ENCODE measurements around the gene BRAF.

The BRAF gene

DNA sequence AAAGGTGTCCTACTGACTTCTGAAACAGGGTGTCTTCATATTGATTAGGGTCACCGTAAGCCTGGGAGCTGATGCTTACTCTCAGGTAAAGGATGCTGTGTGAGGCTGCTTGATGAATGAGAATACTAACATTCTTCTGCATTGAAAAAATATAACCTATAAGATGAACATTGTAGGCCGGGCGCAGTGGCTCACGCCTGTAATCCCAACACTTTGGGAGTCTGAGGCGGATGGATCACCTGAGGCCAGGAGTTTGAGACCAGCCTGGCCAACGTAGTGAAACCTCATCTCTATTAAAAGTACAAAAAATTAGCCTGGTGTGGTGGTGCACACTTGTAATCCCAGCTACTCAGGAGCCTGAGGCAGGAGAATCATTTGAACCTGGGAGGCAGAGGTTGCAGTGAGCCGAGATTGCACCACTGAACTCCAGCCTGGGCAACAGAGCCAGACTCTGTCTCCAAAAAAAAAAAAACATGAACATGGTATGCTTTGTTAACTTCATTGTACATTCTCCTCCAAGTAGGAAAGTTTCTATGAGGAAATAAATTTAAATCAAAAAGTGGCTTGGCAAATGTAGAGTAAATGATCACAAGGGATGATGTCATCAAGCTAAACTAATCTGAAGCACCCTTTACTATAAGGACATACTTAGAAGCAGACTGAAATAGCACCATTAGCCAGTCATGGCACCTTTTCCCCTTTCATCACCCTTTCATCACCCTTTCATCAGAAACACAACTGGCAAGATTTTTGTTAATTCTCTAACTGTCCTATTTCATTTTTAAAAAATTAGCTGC, 1.5 kb upstream of the BRAF start (continued):
- TF ChIP-seq ZBTB17 (tag by site-specific recombination; IDR thresholded peaks at IDR 0.05) (no peak), ZNF623 (tag by site-specific recombination; IDR thresholded peaks at IDR 0.05) (no peak)

DNA sequence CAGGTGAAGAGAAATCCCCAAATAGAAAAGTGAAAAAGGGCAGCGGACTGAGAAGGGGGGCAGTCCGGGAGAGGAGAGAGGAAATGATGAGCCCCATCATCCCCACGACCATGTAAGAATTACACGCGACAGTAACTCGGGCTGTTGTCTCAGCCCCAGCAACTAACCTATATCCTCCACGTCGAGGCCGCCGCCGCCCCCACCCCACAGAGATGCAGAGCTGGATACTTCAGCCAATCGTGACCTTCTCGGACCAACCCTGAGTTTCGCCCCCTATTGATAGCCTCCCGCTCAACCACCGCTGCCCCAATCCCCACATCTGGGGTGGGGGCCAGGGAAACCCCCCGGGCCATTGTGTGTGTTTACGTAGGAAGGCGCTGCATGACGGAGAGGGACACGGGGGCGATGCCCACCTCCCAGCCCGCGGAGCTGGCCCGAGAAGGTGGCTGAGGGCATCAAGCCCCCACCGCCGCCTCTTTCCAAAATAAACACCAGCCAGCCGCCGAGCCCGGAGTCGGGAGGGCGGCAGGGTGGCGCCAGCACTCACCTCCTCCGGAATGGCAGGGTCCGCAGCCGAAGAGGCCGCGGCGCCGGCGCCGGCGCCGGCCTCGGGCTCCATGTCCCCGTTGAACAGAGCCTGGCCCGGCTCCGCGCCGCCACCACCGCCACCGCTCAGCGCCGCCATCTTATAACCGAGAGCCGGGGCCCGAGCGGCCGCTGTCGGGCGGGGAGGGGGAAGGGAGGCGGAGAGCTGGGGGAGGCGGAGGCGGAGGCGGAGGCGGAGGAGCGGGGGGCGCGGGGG, 509 bp downstream of the BRAF start:
- Histone ChIP-seq H3K27ac (ENCODE audit: extremely low read depth, low read depth, low read length) (peak overlapping the region; percentile 91), H3K9me3 (ENCODE audit: control insufficient read depth, insufficient read depth, low read depth, low read length) (no peaks in the 10 kb centered on the region), H3K4me1 (ENCODE audit: control insufficient read depth, insufficient read depth, low read length) (no peaks in the 10 kb centered on the region), H3K36me3 (ENCODE audit: control insufficient read depth in 2 of 2, insufficient read depth in 1 of 2, low read length in 2 of 2) (no peaks in the 10 kb centered on the region), H3K4me3 (ENCODE audit: low read depth, low read length) (peak overlapping the region; percentile 87)
- POLR2A ChIA-PET, result interaction anchor here (0.6 to 1.3 kb wide), 6 partner anchors 13 to 625 kb away, joined by 3 to 7 read pairs (median 3); no protein-coding TSS in a partner anchor
- CTCF ChIA-PET, result interaction anchor here (0.6 to 2.2 kb wide), 7 partner anchors 10 to 726 kb away, joined by 3 to 8 read pairs (median 4); no protein-coding TSS in a partner anchor
- TF ChIP-seq, protein P1, sequence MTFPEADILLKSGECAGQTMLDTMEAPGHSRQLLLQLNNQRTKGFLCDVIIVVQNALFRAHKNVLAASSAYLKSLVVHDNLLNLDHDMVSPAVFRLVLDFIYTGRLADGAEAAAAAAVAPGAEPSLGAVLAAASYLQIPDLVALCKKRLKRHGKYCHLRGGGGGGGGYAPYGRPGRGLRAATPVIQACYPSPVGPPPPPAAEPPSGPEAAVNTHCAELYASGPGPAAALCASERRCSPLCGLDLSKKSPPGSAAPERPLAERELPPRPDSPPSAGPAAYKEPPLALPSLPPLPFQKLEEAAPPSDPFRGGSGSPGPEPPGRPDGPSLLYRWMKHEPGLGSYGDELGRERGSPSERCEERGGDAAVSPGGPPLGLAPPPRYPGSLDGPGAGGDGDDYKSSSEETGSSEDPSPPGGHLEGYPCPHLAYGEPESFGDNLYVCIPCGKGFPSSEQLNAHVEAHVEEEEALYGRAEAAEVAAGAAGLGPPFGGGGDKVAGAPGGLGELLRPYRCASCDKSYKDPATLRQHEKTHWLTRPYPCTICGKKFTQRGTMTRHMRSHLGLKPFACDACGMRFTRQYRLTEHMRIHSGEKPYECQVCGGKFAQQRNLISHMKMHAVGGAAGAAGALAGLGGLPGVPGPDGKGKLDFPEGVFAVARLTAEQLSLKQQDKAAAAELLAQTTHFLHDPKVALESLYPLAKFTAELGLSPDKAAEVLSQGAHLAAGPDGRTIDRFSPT (tag by site-specific recombination; IDR thresholded peaks at IDR 0.05), result peak; percentile 98
- TF ChIP-seq KLF7 (tag by site-specific recombination; IDR thresholded peaks at IDR 0.05; ENCODE audit: borderline replicate concordance) (peak; percentile 31; the same call in 1 of the 2 replicates), BCL11B (tag by site-specific recombination; IDR thresholded peaks at IDR 0.05; ENCODE audit: low read depth) (peak; percentile 88; the same call in 1 of the 2 replicates), ZNF768 (tag by site-specific recombination; IDR thresholded peaks at IDR 0.05) (no peak), ZNF175 (tag by site-specific recombination; IDR thresholded peaks at IDR 0.05) (no peak), KLF9 (tag by site-specific recombination; IDR thresholded peaks at IDR 0.05; ENCODE audit: low read depth) (0 out of 2 replicates have a peak, but pooled peaks have one; percentile 25), ZNF2 (tag by site-specific recombination; IDR thresholded peaks at IDR 0.05) (0 out of 2 replicates have a peak, but pooled peaks have one; percentile 50), MZF1 (tag by site-specific recombination; IDR thresholded peaks at IDR 0.05; ENCODE audit: borderline replicate concordance) (peak; percentile 69; the same call in 1 of the 2 replicates), EGR2 (tag by site-specific recombination; IDR thresholded peaks at IDR 0.05; ENCODE audit: low read depth) (peak; percentile 92), ZNF76 (tag by site-specific recombination; IDR thresholded peaks at IDR 0.05; ENCODE audit: borderline replicate concordance, low read depth) (peak; percentile 27; the same call in 1 of the 2 replicates), ZNF37A (tag by site-specific recombination; IDR thresholded peaks at IDR 0.05) (no peak), ZNF398 (tag by site-specific recombination; IDR thresholded peaks at IDR 0.05) (peak; percentile 81), ZNF777 (tag by site-specific recombination; IDR thresholded peaks at IDR 0.05; ENCODE audit: borderline replicate concordance) (peak; percentile 65; the same call in 1 of the 2 replicates), ZNF366 (tag by site-specific recombination; conservative IDR thresholded peaks at IDR 0.05) (peak; percentile 43), ZNF558 (tag by site-specific recombination; IDR thresholded peaks at IDR 0.05) (peak; percentile 27; the same call in 1 of the 2 replicates)
- TF ChIP-seq, protein P2, sequence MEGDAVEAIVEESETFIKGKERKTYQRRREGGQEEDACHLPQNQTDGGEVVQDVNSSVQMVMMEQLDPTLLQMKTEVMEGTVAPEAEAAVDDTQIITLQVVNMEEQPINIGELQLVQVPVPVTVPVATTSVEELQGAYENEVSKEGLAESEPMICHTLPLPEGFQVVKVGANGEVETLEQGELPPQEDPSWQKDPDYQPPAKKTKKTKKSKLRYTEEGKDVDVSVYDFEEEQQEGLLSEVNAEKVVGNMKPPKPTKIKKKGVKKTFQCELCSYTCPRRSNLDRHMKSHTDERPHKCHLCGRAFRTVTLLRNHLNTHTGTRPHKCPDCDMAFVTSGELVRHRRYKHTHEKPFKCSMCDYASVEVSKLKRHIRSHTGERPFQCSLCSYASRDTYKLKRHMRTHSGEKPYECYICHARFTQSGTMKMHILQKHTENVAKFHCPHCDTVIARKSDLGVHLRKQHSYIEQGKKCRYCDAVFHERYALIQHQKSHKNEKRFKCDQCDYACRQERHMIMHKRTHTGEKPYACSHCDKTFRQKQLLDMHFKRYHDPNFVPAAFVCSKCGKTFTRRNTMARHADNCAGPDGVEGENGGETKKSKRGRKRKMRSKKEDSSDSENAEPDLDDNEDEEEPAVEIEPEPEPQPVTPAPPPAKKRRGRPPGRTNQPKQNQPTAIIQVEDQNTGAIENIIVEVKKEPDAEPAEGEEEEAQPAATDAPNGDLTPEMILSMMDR (tag by site-specific recombination; IDR thresholded peaks at IDR 0.05), result peak; percentile 90
- TF ChIP-seq, protein P3, sequence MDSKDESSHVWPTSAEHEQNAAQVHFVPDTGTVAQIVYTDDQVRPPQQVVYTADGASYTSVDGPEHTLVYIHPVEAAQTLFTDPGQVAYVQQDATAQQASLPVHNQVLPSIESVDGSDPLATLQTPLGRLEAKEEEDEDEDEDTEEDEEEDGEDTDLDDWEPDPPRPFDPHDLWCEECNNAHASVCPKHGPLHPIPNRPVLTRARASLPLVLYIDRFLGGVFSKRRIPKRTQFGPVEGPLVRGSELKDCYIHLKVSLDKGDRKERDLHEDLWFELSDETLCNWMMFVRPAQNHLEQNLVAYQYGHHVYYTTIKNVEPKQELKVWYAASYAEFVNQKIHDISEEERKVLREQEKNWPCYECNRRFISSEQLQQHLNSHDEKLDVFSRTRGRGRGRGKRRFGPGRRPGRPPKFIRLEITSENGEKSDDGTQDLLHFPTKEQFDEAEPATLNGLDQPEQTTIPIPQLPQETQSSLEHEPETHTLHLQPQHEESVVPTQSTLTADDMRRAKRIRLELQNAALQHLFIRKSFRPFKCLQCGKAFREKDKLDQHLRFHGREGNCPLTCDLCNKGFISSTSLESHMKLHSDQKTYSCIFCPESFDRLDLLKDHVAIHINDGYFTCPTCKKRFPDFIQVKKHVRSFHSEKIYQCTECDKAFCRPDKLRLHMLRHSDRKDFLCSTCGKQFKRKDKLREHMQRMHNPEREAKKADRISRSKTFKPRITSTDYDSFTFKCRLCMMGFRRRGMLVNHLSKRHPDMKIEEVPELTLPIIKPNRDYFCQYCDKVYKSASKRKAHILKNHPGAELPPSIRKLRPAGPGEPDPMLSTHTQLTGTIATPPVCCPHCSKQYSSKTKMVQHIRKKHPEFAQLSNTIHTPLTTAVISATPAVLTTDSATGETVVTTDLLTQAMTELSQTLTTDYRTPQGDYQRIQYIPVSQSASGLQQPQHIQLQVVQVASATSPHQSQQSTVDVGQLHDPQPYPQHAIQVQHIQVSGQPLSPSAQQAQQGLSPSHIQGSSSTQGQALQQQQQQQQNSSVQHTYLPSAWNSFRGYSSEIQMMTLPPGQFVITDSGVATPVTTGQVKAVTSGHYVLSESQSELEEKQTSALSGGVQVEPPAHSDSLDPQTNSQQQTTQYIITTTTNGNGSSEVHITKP (tag by site-specific recombination; IDR thresholded peaks at IDR 0.05), result peak; percentile 76; the same call in 1 of the 2 replicates
- TF ChIP-seq, protein P4, sequence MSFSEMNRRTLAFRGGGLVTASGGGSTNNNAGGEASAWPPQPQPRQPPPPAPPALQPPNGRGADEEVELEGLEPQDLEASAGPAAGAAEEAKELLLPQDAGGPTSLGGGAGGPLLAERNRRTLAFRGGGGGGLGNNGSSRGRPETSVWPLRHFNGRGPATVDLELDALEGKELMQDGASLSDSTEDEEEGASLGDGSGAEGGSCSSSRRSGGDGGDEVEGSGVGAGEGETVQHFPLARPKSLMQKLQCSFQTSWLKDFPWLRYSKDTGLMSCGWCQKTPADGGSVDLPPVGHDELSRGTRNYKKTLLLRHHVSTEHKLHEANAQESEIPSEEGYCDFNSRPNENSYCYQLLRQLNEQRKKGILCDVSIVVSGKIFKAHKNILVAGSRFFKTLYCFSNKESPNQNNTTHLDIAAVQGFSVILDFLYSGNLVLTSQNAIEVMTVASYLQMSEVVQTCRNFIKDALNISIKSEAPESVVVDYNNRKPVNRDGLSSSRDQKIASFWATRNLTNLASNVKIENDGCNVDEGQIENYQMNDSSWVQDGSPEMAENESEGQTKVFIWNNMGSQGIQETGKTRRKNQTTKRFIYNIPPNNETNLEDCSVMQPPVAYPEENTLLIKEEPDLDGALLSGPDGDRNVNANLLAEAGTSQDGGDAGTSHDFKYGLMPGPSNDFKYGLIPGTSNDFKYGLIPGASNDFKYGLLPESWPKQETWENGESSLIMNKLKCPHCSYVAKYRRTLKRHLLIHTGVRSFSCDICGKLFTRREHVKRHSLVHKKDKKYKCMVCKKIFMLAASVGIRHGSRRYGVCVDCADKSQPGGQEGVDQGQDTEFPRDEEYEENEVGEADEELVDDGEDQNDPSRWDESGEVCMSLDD (tag by site-specific recombination; IDR thresholded peaks at IDR 0.05), result peak; percentile 56; the same call in 1 of the 2 replicates

All from HEK293 (cell line).